SU-DHL-6 (cell line): ENCODE measurements around the gene HOXB1.

Source experiments
- EZH2phosphoT487 ChIP-seq: fragments of 200-600 bp; sonication (generic), shearing (Covaris generic); conservative IDR thresholded peaks from 2 replicates; pipeline ENCODE4 v1.6.1; 2018; ENCODE audit warnings: mild to moderate bottlenecking, antibody characterized with exemption, low read length, moderate library complexity, mixed read lengths
- TF ChIP-seq, protein P1 (sequence below): fragments of 200-600 bp; sonication (generic); IDR thresholded peaks from one replicate; pipeline ENCODE4 v1.5.1; 2017; ENCODE audit warnings: antibody characterized with exemption, mild to moderate bottlenecking, low read length, moderate library complexity; ENCODE audit not compliant: insufficient read depth, poor library complexity, severe bottlenecking

DNA sequence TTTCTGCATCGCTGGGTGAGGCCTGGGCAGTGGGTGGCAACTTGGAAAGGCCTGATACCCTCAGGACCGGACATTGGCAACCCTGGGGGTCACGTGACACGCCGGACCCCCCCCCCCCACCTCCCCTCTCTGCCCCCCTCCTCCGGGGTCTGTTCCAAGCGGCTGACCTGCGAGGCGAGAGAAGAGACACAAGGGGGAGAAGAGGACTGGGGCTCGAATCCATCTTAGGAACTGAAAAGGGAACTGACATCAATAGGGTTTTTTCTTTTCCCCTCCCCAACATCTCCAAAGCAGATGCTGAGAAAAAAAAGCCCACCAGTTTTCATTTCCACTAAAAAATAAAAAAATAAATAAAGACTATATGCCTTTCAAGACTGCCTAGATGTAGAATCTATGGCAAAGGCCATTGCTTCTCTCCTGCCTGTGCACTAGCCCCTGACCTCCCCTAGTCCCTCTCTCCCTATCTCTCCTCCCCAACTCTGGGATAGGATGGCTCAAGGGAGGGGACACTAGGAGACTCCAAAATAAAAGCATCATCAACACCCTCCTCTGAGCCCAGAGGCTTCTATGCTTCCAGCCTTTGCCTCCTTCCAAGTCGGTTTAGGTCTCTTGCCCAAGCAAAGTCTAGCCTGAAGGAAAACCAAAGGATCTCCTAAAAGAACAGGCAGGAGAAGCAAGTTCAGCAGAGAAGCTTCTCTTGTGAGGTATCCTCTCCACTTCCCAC, 21.8 kb upstream of the HOXB1 start:
- TF ChIP-seq, protein P1, sequence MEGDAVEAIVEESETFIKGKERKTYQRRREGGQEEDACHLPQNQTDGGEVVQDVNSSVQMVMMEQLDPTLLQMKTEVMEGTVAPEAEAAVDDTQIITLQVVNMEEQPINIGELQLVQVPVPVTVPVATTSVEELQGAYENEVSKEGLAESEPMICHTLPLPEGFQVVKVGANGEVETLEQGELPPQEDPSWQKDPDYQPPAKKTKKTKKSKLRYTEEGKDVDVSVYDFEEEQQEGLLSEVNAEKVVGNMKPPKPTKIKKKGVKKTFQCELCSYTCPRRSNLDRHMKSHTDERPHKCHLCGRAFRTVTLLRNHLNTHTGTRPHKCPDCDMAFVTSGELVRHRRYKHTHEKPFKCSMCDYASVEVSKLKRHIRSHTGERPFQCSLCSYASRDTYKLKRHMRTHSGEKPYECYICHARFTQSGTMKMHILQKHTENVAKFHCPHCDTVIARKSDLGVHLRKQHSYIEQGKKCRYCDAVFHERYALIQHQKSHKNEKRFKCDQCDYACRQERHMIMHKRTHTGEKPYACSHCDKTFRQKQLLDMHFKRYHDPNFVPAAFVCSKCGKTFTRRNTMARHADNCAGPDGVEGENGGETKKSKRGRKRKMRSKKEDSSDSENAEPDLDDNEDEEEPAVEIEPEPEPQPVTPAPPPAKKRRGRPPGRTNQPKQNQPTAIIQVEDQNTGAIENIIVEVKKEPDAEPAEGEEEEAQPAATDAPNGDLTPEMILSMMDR = no peak
- TF ChIP-seq EZH2phosphoT487 = no peak
